Mesothelial cell of epicardium (in vitro differentiated cells): ENCODE measurements around the gene FZD1. TPM values are rescaled to one million over a fixed set of nuclear protein-coding genes. Genes with fewer than 3 reads are reported as not detected.

Experiments used
- DNase-seq, 2 experiments: peaks; one replicate each; pipeline ENCODE4 v3.0.0; 2021; ENCODE audit warnings: low spot score in 2 of 2; ENCODE audit not compliant: unreplicated experiment in 2 of 2
- H3K27ac Mint-ChIP-seq: 2 replicates; pipeline ENCODE4 v1.8.0; 2021; ENCODE audit warnings: mixed read lengths
- H3K27me3 Mint-ChIP-seq: 2 replicates; pipeline ENCODE4 v1.8.0; 2021; ENCODE audit warnings: low read depth, mixed read lengths
- H3K36me3 Mint-ChIP-seq: 2 replicates; pipeline ENCODE4 v1.8.0; 2021; ENCODE audit warnings: mixed read lengths
- H3K4me1 Mint-ChIP-seq: 2 replicates; pipeline ENCODE4 v1.8.0; 2021; ENCODE audit warnings: mixed read lengths
- H3K4me3 Mint-ChIP-seq: 2 replicates; pipeline ENCODE4 v1.8.0; 2021; ENCODE audit warnings: mild to moderate bottlenecking, moderate library complexity, mixed read lengths
- H3K9me3 Mint-ChIP-seq: 2 replicates; pipeline ENCODE4 v1.8.0; 2021; ENCODE audit warnings: mixed read lengths
- total RNA-seq: library from RNA; stranded (reverse); gene quantifications from 3 replicates; pipeline ENCODE4 v1.2.1, GENCODE V29; 2021
- TF ChIP-seq, protein P1 (sequence below): fragments of 200-600 bp; sonication (generic); IDR thresholded peaks from one replicate; pipeline ENCODE4 v1.5.0; 2021; ENCODE audit warnings: antibody characterized with exemption; ENCODE audit not compliant: unreplicated experiment

The FZD1 gene
- total RNA-seq, 1 donor from 2014 or later = 15.3 TPM

- no peak for DNase-seq
- no peak overlapping the region for H3K27ac Mint-ChIP-seq
- H3K4me3 Mint-ChIP-seq = no peak overlapping the region
- H3K27me3 Mint-ChIP-seq = no peaks in the 10 kb centered on the region
- TF ChIP-seq, protein P1, sequence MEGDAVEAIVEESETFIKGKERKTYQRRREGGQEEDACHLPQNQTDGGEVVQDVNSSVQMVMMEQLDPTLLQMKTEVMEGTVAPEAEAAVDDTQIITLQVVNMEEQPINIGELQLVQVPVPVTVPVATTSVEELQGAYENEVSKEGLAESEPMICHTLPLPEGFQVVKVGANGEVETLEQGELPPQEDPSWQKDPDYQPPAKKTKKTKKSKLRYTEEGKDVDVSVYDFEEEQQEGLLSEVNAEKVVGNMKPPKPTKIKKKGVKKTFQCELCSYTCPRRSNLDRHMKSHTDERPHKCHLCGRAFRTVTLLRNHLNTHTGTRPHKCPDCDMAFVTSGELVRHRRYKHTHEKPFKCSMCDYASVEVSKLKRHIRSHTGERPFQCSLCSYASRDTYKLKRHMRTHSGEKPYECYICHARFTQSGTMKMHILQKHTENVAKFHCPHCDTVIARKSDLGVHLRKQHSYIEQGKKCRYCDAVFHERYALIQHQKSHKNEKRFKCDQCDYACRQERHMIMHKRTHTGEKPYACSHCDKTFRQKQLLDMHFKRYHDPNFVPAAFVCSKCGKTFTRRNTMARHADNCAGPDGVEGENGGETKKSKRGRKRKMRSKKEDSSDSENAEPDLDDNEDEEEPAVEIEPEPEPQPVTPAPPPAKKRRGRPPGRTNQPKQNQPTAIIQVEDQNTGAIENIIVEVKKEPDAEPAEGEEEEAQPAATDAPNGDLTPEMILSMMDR = no peak
- no peaks in the 10 kb centered on the region for H3K36me3 Mint-ChIP-seq
- H3K9me3 Mint-ChIP-seq = peaks cover 10% of the 10 kb centered on the region
- no peaks in the 10 kb centered on the region for H3K4me1 Mint-ChIP-seq
These were observed 14.6 kb upstream of the FZD1 start for GRCh38 chr7:91249506-91250233.

GRCh38 chr7:91250706-91251105, 13.5 kb upstream of the FZD1 start:
- Mint-ChIP-seq H3K9me3 (peaks cover 20% of the 10 kb centered on the region), H3K36me3 (peaks cover 3% of the 10 kb centered on the region), H3K4me3 (no peak overlapping the region), H3K27me3 (no peaks in the 10 kb centered on the region), H3K4me1 (no peaks in the 10 kb centered on the region), H3K27ac (no peak overlapping the region)
- DNase-seq = no peak
- TF ChIP-seq, protein P1 = no peak

GRCh38 chr7:91251877-91252276, 12.4 kb upstream of the FZD1 start:
- peaks cover 29% of the 10 kb centered on the region for H3K9me3 Mint-ChIP-seq
- H3K4me1 Mint-ChIP-seq = no peaks in the 10 kb centered on the region
- H3K4me3 Mint-ChIP-seq = no peak overlapping the region
- no peak overlapping the region for H3K27ac Mint-ChIP-seq
- no peaks in the 10 kb centered on the region for H3K27me3 Mint-ChIP-seq
- peaks cover 3% of the 10 kb centered on the region for H3K36me3 Mint-ChIP-seq
- no peak for DNase-seq
- TF ChIP-seq, protein P1 = no peak

DNA sequence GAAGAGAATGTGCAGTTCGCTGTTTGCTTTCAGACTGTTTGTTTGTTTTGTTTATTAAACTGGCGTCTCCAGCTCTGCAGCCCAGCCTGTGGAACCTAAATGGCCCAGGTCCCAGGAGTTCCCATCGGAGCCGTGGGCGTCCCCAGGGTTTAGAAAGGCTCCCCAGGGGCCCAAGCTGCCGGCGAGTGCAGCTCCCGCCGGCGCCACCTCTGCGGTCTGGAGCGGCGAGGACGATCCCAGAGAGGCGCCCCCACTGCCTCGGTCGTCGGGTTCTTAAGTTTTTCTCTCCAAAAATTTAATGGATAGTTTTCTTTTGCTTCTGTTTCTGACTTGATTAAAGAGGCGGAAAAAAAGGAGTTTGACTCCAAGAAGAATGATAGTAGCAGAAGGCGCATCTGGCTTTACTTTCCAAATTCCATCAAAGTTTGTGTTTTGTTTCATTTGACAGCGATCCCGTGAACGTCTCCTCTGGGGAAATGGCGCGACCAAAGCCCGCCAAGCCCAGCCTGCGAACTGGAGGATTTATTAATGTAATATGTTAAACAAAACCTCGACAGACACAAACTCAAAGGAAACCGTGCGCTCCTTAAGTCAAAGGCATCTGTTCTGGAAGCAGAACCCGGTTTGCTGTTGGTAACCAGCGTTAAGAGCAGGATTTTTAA, 718 bp upstream of the FZD1 start:
- H3K4me3 Mint-ChIP-seq = peak overlapping the region; percentile 87
- peak overlapping the region; percentile 95 for H3K27ac Mint-ChIP-seq
- peaks cover 44% of the 10 kb centered on the region for H3K27me3 Mint-ChIP-seq
- no peaks in the 10 kb centered on the region for H3K36me3 Mint-ChIP-seq
- DNase-seq = no peak
- H3K4me1 Mint-ChIP-seq = peaks cover 37% of the 10 kb centered on the region
- TF ChIP-seq, protein P1 = no peak
- no peaks in the 10 kb centered on the region for H3K9me3 Mint-ChIP-seq

GRCh38 chr7:91264924-91265681, 870 bp downstream of the FZD1 start:
- Mint-ChIP-seq H3K27ac (peak overlapping the region; percentile 91), H3K36me3 (no peaks in the 10 kb centered on the region), H3K4me1 (peaks cover 37% of the 10 kb centered on the region), H3K27me3 (peaks cover 47% of the 10 kb centered on the region), H3K9me3 (no peaks in the 10 kb centered on the region), H3K4me3 (peak overlapping the region; percentile 93)
- peak; percentile 25 to 66 for DNase-seq
- TF ChIP-seq, protein P1 = no peak
